GM12891 (cell line): ENCODE measurements around the gene MED13L.

ENCODE experiments used
- SPI1 ChIP-seq: IDR thresholded peaks from 2 replicates; pipeline ENCODE4 v1.6.1; 2011; ENCODE audit warnings: low read depth, low read length, control low read depth
- TAF1 ChIP-seq: IDR thresholded peaks from 2 replicates; pipeline ENCODE4 v1.6.1; 2011; ENCODE audit warnings: low read depth, low read length, control low read depth

- TF ChIP-seq SPI1 (no peak), TAF1 (no peak)
These were observed 75.6 kb downstream of the MED13L start for GRCh38 chr12:116201908-116202307.
